HepG2 (cell line): ENCODE data around the gene CDK2AP2. TPM values are rescaled to one million over a fixed set of nuclear protein-coding genes. Genes with fewer than 3 reads are reported as not detected.

Experiments
- microRNA-seq: library from miRNA; unstranded; fragments of <30 nt; microRNA quantifications from one replicate; pipeline ENCODE4, GENCODE V29; 2020
- polyA plus RNA-seq, 8 experiments: library from polyadenylated mRNA; depleted of rRNA in 3 of 8; stranded (reverse) in 7 of 8; unstranded in 1 of 8; fragments of >200 nt; fragmentation: Illumina TruSeq in 4 of 8; extraction: Trizol in 4 of 8; gene quantifications; 2 replicates each; pipeline versions ENCODE4 v1.2.1 to v1.2.3, GENCODE V29; 2011 to 2016; ENCODE audit warnings: low read depth in 4 of 8, missing spikeins in 1 of 8, mixed read lengths in 1 of 8; ENCODE audit not compliant: insufficient read depth in 1 of 8
- small RNA-seq, 3 experiments: library from RNA; depleted of rRNA; stranded (forward); fragments of <200 nt; gene quantifications; one replicate each; pipeline ENCODE3, GENCODE V24; 2012; ENCODE audit warnings: low read depth in 2 of 3, low replicate concordance in 1 of 3; ENCODE audit not compliant: insufficient read length in 3 of 3, insufficient read depth in 2 of 3
- total RNA-seq, 5 experiments: library from RNA; depleted of rRNA; stranded (reverse); fragments of >200 nt; fragmentation: Illumina TruSeq; extraction: Trizol; gene quantifications; 2 replicates each; pipeline ENCODE4 v1.2.3, GENCODE V29; 2016; ENCODE audit warnings: low read depth in 1 of 5

Gene CDK2AP2
- total and polyA plus RNA-seq, 2 of the 13 experiments (the other 11 are each of a cell fraction or from before 2014, with no cell fraction given), result 15.0 to 23.2 TPM

Small RNA genes lying within 50 kb of the gene (microRNA-seq; reads per million reads assigned to microRNA genes)
- gene MIR6752, result 0.51 reads per million

Small RNA genes lying within 50 kb of the gene (small RNA-seq; reads per million reads assigned to genes)
- gene MIR6752, result 0 reads per million in 3 experiments

Other genes starting within 250 kb of the CDK2AP2 start
- gene GRK2, start 241.7 kb downstream of the CDK2AP2 start, total RNA-seq (2016; rRNA removed; fragmentation: Illumina TruSeq; extraction: Trizol), result 26.3 and 31.3 TPM in 2 replicates
- gene GRK2, start 241.7 kb downstream of the CDK2AP2 start, polyA plus RNA-seq (2011; rRNA removed), result 42.4 and 66.8 TPM in 2 replicates
- 4.8 and 18.6 TPM in 2 replicates for gene ANKRD13D, start 218.9 kb downstream of the CDK2AP2 start, total RNA-seq (2016; rRNA removed; fragmentation: Illumina TruSeq; extraction: Trizol)
- gene ANKRD13D, start 218.9 kb downstream of the CDK2AP2 start, polyA plus RNA-seq (2011; rRNA removed), result 27.3 and 35.5 TPM in 2 replicates
- gene SSH3, start 204.6 kb downstream of the CDK2AP2 start, total RNA-seq (2016; rRNA removed; fragmentation: Illumina TruSeq; extraction: Trizol), result 7.5 and 12.4 TPM in 2 replicates
- gene SSH3, start 204.6 kb downstream of the CDK2AP2 start, polyA plus RNA-seq (2011; rRNA removed), result 18.6 and 18.8 TPM in 2 replicates
- gene POLD4, start 154.6 kb downstream of the CDK2AP2 start, total RNA-seq (2016; rRNA removed; fragmentation: Illumina TruSeq; extraction: Trizol), result 10.5 and 10.9 TPM in 2 replicates
- 27.4 and 35.1 TPM in 2 replicates for gene POLD4, start 154.6 kb downstream of the CDK2AP2 start, polyA plus RNA-seq (2011; rRNA removed)
- 0.48 and 0.49 TPM in 2 replicates for gene CLCF1, start 134.6 kb downstream of the CDK2AP2 start, total RNA-seq (2016; rRNA removed; fragmentation: Illumina TruSeq; extraction: Trizol)
- gene CLCF1, start 134.6 kb downstream of the CDK2AP2 start, polyA plus RNA-seq (2011; rRNA removed), result 0.78 and 0.80 TPM in 2 replicates
- gene RAD9A, start 116.2 kb downstream of the CDK2AP2 start, total RNA-seq (2016; rRNA removed; fragmentation: Illumina TruSeq; extraction: Trizol), result 6.1 and 10.1 TPM in 2 replicates
- gene RAD9A, start 116.2 kb downstream of the CDK2AP2 start, polyA plus RNA-seq (2011; rRNA removed), result 14.7 and 15.7 TPM in 2 replicates
- gene PPP1CA, start 106.3 kb downstream of the CDK2AP2 start, total RNA-seq (2016; rRNA removed; fragmentation: Illumina TruSeq; extraction: Trizol), result 170 and 188 TPM in 2 replicates
- 149 and 173 TPM in 2 replicates for gene PPP1CA, start 106.3 kb downstream of the CDK2AP2 start, polyA plus RNA-seq (2011; rRNA removed)
- 0.81 and 1.0 TPM in 2 replicates for gene TBC1D10C, start 104.1 kb downstream of the CDK2AP2 start, total RNA-seq (2016; rRNA removed; fragmentation: Illumina TruSeq; extraction: Trizol)
- gene TBC1D10C, start 104.1 kb downstream of the CDK2AP2 start, polyA plus RNA-seq (2011; rRNA removed), result 1.8 and 2.8 TPM in 2 replicates
- gene CARNS1, start 92.5 kb downstream of the CDK2AP2 start, total RNA-seq (2016; rRNA removed; fragmentation: Illumina TruSeq; extraction: Trizol), result not detected in 2 replicates
- 0.01 TPM in 1 of 2 replicates, not detected in the other for gene CARNS1, start 92.5 kb downstream of the CDK2AP2 start, polyA plus RNA-seq (2011; rRNA removed)
- gene RPS6KB2, start 79.7 kb downstream of the CDK2AP2 start, total RNA-seq (2016; rRNA removed; fragmentation: Illumina TruSeq; extraction: Trizol), result 35.3 and 54.8 TPM in 2 replicates
- 52.9 and 59.2 TPM in 2 replicates for gene RPS6KB2, start 79.7 kb downstream of the CDK2AP2 start, polyA plus RNA-seq (2011; rRNA removed)
- 0.46 and 0.60 TPM in 2 replicates for gene PTPRCAP, start 70.5 kb downstream of the CDK2AP2 start, total RNA-seq (2016; rRNA removed; fragmentation: Illumina TruSeq; extraction: Trizol)
- gene PTPRCAP, start 70.5 kb downstream of the CDK2AP2 start, polyA plus RNA-seq (2011; rRNA removed), result 0.56 and 0.70 TPM in 2 replicates
- gene CORO1B, start 64.7 kb downstream of the CDK2AP2 start, total RNA-seq (2016; rRNA removed; fragmentation: Illumina TruSeq; extraction: Trizol), result 32.2 and 32.9 TPM in 2 replicates
- gene CORO1B, start 64.7 kb downstream of the CDK2AP2 start, polyA plus RNA-seq (2011; rRNA removed), result 33.8 and 48.8 TPM in 2 replicates
- not detected in 2 replicates for gene GPR152, start 55.4 kb downstream of the CDK2AP2 start, total RNA-seq (2016; rRNA removed; fragmentation: Illumina TruSeq; extraction: Trizol)
- not detected in 2 replicates for gene GPR152, start 55.4 kb downstream of the CDK2AP2 start, polyA plus RNA-seq (2011; rRNA removed)
- gene CABP4, start 52.8 kb downstream of the CDK2AP2 start, total RNA-seq (2016; rRNA removed; fragmentation: Illumina TruSeq; extraction: Trizol), result not detected in 2 replicates
- not detected in 2 replicates for gene CABP4, start 52.8 kb downstream of the CDK2AP2 start, polyA plus RNA-seq (2011; rRNA removed)
- 5.1 and 6.9 TPM in 2 replicates for gene TMEM134, start 38.9 kb downstream of the CDK2AP2 start, total RNA-seq (2016; rRNA removed; fragmentation: Illumina TruSeq; extraction: Trizol)
- 26.9 and 36.5 TPM in 2 replicates for gene TMEM134, start 38.9 kb downstream of the CDK2AP2 start, polyA plus RNA-seq (2011; rRNA removed)
- gene AIP, start 25.1 kb downstream of the CDK2AP2 start, total RNA-seq (2016; rRNA removed; fragmentation: Illumina TruSeq; extraction: Trizol), result 51.8 and 54.7 TPM in 2 replicates
- 110 and 113 TPM in 2 replicates for gene AIP, start 25.1 kb downstream of the CDK2AP2 start, polyA plus RNA-seq (2011; rRNA removed)
- 7.7 and 8.5 TPM in 2 replicates for gene PITPNM1, start 2.8 kb downstream of the CDK2AP2 start, total RNA-seq (2016; rRNA removed; fragmentation: Illumina TruSeq; extraction: Trizol)
- 8.2 and 9.4 TPM in 2 replicates for gene PITPNM1, start 2.8 kb downstream of the CDK2AP2 start, polyA plus RNA-seq (2011; rRNA removed)
- not detected in 2 replicates for gene CABP2, start 15.3 kb upstream of the CDK2AP2 start, total RNA-seq (2016; rRNA removed; fragmentation: Illumina TruSeq; extraction: Trizol)
- not detected in 2 replicates for gene CABP2, start 15.3 kb upstream of the CDK2AP2 start, polyA plus RNA-seq (2011; rRNA removed)
- gene GSTP1, start 75.7 kb upstream of the CDK2AP2 start, total RNA-seq (2016; rRNA removed; fragmentation: Illumina TruSeq; extraction: Trizol), result not detected in 2 replicates
- gene GSTP1, start 75.7 kb upstream of the CDK2AP2 start, polyA plus RNA-seq (2011; rRNA removed), result 0.33 TPM in 1 of 2 replicates, not detected in the other
- gene NDUFV1, start 98.8 kb upstream of the CDK2AP2 start, total RNA-seq (2016; rRNA removed; fragmentation: Illumina TruSeq; extraction: Trizol), result 137 and 140 TPM in 2 replicates
- 88.9 and 92.4 TPM in 2 replicates for gene NDUFV1, start 98.8 kb upstream of the CDK2AP2 start, polyA plus RNA-seq (2011; rRNA removed)
- 18.0 and 25.8 TPM in 2 replicates for gene NUDT8, start 121.8 kb upstream of the CDK2AP2 start, total RNA-seq (2016; rRNA removed; fragmentation: Illumina TruSeq; extraction: Trizol)
- gene NUDT8, start 121.8 kb upstream of the CDK2AP2 start, polyA plus RNA-seq (2011; rRNA removed), result 6.7 and 7.8 TPM in 2 replicates
- 0.17 and 0.27 TPM in 2 replicates for gene TBX10, start 131.6 kb upstream of the CDK2AP2 start, total RNA-seq (2016; rRNA removed; fragmentation: Illumina TruSeq; extraction: Trizol)
- 1.7 and 3.1 TPM in 2 replicates for gene TBX10, start 131.6 kb upstream of the CDK2AP2 start, polyA plus RNA-seq (2011; rRNA removed)
- gene ACY3, start 142.6 kb upstream of the CDK2AP2 start, total RNA-seq (2016; rRNA removed; fragmentation: Illumina TruSeq; extraction: Trizol), result 3.3 and 3.4 TPM in 2 replicates
- gene ACY3, start 142.6 kb upstream of the CDK2AP2 start, polyA plus RNA-seq (2011; rRNA removed), result 3.7 and 7.6 TPM in 2 replicates
- not detected in 2 replicates for gene ALDH3B2, start 166.5 kb upstream of the CDK2AP2 start, total RNA-seq (2016; rRNA removed; fragmentation: Illumina TruSeq; extraction: Trizol)
- not detected in 2 replicates for gene ALDH3B2, start 166.5 kb upstream of the CDK2AP2 start, polyA plus RNA-seq (2011; rRNA removed)